Measurements from ENCODE around the gene RPN2. TPM values are rescaled to one million over a fixed set of nuclear protein-coding genes. Genes with fewer than 3 reads are reported as not detected.
A peak's percentile ranks its signal among the peaks of the same experiment; 100 is the strongest.

Gene RPN2
- total and polyA plus RNA-seq, 10 of the 15 experiments (the other 5 are each of a cell fraction or from before 2014, with no cell fraction given) = 148 to 365 (median 228) TPM

- no peaks in the 10 kb centered on the region for H3K9me3 ChIP-seq (replicated peaks; ENCODE audit: control insufficient read depth, insufficient read depth, low read length)
- H3K9ac ChIP-seq (ENCODE audit: control insufficient read depth, insufficient read depth, low read length) = no peak overlapping the region
- no peaks in the 10 kb centered on the region for H3K79me2 ChIP-seq (ENCODE audit: control insufficient read depth, insufficient read depth, low read length)
- intact Hi-C loops (cut with micrococcal nuclease; ENCODE audit: unreplicated experiment) (no loop called here), in situ Hi-C loops (cut with MboI) (loop anchor here (10.0 kb wide), 1 partner anchor 730 kb away; no protein-coding TSS in a partner anchor)
- FAIRE-seq (peak; percentile 86), ATAC-seq (peak; percentile 87), DNase-seq (ENCODE audit: low read depth, low spot score) (no peak)
- no peak overlapping the region for H3K4me3 ChIP-seq
- POLR2A ChIA-PET = interaction anchor here (0.6 to 1.2 kb wide), 2 partner anchors 20 to 273 kb away, joined by 3 read pairs; no protein-coding TSS in a partner anchor
- CTCF ChIA-PET = interaction anchor here (0.6 to 10.4 kb wide), 10 partner anchors 9 to 796 kb away, joined by 3 to 282 read pairs (median 4); partner anchors contain the start of gene BLCAP
- H3K4me2 ChIP-seq (ENCODE audit: control insufficient read depth, insufficient read depth) = 0 out of 2 replicates have a peak overlapping the region, but pooled peaks have one; percentile 26
- RAD21 ChIA-PET (ENCODE audit: unreplicated experiment) = interaction anchor here (1.0 to 2.1 kb wide), 3 partner anchors 70 to 269 kb away, joined by 3 to 12 read pairs (median 5); no protein-coding TSS in a partner anchor
- no peaks in the 10 kb centered on the region for H4K20me1 ChIP-seq (ENCODE audit: control insufficient read depth, insufficient read depth)
- no peaks in the 10 kb centered on the region for H3K36me3 ChIP-seq (ENCODE audit: control insufficient read depth in 2 of 2, insufficient read depth in 2 of 2, low read length in 1 of 2)
- SMC1A ChIA-PET (ENCODE audit: uncharacterized antibody, unreplicated experiment) = interaction anchor here (0.8 to 8.2 kb wide), 10 partner anchors 12 to 273 kb away, joined by 3 to 129 read pairs (median 5); no protein-coding TSS in a partner anchor
- no peak overlapping the region; the same call in 1 of the 2 replicates for H2AFZ ChIP-seq (ENCODE audit: control insufficient read depth, low read depth, low read length)
- BruUV-seq (replicated peaks) = no TSS peak
- H3K27me3 ChIP-seq (replicated peaks in 1 of 2; ENCODE audit: control insufficient read depth in 2 of 2, insufficient read depth in 2 of 2, low read length in 1 of 2) = no peaks in the 10 kb centered on the region; a peak in 1 of 4 replicates
- WGBS (ENCODE audit: insufficient coverage, insufficient replicate concordance, low lambda C conversion rate, missing lambda C conversion rate) = 28% methylated on average over 4 of the region's 4 CpGs
- peaks cover 14% of the 10 kb centered on the region for H3K4me1 ChIP-seq (ENCODE audit: control insufficient read depth, insufficient read depth, low read length)
- no peak overlapping the region for H3K27ac ChIP-seq (ENCODE audit: control insufficient read depth, insufficient read depth)
- TF ChIP-seq BRCA1 (IDR thresholded peaks at IDR 0.05; ENCODE audit: low read depth, low read length) (no peak), JUNB (IDR thresholded peaks at IDR 0.05) (peak; percentile 33; the same call in 1 of the 2 replicates), HDAC6 (IDR thresholded peaks at IDR 0.05; ENCODE audit: unreplicated experiment) (no peak), RUNX3 (IDR thresholded peaks at IDR 0.05; ENCODE audit: low read length) (peak; percentile 84), MTA2 (IDR thresholded peaks at IDR 0.05; ENCODE audit: low read depth) (peak; percentile 77), ASH2L (IDR thresholded peaks at IDR 0.05; ENCODE audit: borderline replicate concordance, low read depth) (no peak), ZNF217 (IDR thresholded peaks at IDR 0.05) (peak; percentile 74), HSF1 (IDR thresholded peaks at IDR 0.05; ENCODE audit: low read depth, low read length) (no peak), PAX5 (IDR thresholded peaks at IDR 0.05; ENCODE audit: borderline replicate concordance, low read depth, low read length) (peak; percentile 67; the same call in 1 of the 2 replicates), SMARCA5 (IDR thresholded peaks at IDR 0.05) (peak; percentile 88), NR2C1 (IDR thresholded peaks at IDR 0.05) (no peak), CREB1 (IDR thresholded peaks at IDR 0.05; ENCODE audit: low read depth) (no peak), MXI1 (IDR thresholded peaks at IDR 0.05; ENCODE audit: low read depth, low read length) (no peak), WRNIP1 (IDR thresholded peaks at IDR 0.05; ENCODE audit: borderline replicate concordance, low read depth, low read length) (no peak), KAT2A (conservative IDR thresholded peaks at IDR 0.05; ENCODE audit: control insufficient read depth, low read depth, low read length) (no peak), BACH1 (IDR thresholded peaks at IDR 0.05; ENCODE audit: borderline replicate concordance) (no peak), SPI1 (IDR thresholded peaks at IDR 0.05; ENCODE audit: borderline replicate concordance, insufficient read depth, low read depth, low read length) (peak; percentile 68; the same call in 1 of the 2 replicates), IKZF2 (IDR thresholded peaks at IDR 0.05) (peak; percentile 56 to 66; a peak in 3 of 4 replicates), IKZF1 (conservative IDR thresholded peaks at IDR 0.05) (peak; percentile 47), ZBED1 (IDR thresholded peaks at IDR 0.05; ENCODE audit: borderline replicate concordance) (no peak), MYB (IDR thresholded peaks at IDR 0.05; ENCODE audit: borderline replicate concordance, low read depth, low read length) (no peak), ZSCAN29 (IDR thresholded peaks at IDR 0.05) (no peak)
- TF ChIP-seq, protein P1, sequence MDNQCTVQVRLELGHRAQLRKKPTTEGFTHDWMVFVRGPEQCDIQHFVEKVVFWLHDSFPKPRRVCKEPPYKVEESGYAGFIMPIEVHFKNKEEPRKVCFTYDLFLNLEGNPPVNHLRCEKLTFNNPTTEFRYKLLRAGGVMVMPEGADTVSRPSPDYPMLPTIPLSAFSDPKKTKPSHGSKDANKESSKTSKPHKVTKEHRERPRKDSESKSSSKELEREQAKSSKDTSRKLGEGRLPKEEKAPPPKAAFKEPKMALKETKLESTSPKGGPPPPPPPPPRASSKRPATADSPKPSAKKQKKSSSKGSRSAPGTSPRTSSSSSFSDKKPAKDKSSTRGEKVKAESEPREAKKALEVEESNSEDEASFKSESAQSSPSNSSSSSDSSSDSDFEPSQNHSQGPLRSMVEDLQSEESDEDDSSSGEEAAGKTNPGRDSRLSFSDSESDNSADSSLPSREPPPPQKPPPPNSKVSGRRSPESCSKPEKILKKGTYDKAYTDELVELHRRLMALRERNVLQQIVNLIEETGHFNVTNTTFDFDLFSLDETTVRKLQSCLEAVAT (IDR thresholded peaks at IDR 0.05) = 0 out of 2 replicates have a peak, but pooled peaks have one; percentile 25
- TF ChIP-seq, protein P2, sequence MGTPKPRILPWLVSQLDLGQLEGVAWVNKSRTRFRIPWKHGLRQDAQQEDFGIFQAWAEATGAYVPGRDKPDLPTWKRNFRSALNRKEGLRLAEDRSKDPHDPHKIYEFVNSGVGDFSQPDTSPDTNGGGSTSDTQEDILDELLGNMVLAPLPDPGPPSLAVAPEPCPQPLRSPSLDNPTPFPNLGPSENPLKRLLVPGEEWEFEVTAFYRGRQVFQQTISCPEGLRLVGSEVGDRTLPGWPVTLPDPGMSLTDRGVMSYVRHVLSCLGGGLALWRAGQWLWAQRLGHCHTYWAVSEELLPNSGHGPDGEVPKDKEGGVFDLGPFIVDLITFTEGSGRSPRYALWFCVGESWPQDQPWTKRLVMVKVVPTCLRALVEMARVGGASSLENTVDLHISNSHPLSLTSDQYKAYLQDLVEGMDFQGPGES (IDR thresholded peaks at IDR 0.05) = no peak
Observed at GRCh38 chr20:37265152-37265551, 86.0 kb downstream of the RPN2 start.
